A549 (cell line): Measurements from ENCODE around the gene PCSK5. TPM values are rescaled to one million over a fixed set of nuclear protein-coding genes. Genes with fewer than 3 reads are reported as not detected.

ENCODE experiments used
- ATAC-seq, 2 experiments: fragments of 200-7000 bp in 1 of 2; fragments of >200 bp in 1 of 2; cut with Nextera tagmentation in 1 of 2; cut with Tn5 transposase in 1 of 2; 3 replicates each; pipeline versions ENCODE4 v1.8.0 to v1.9.1; 2018 to 2020; ENCODE audit warnings: mild to moderate bottlenecking in 1 of 2, moderate library complexity in 1 of 2
- CTCF ChIA-PET: fragments of 300-600 bp; sonication (Branson Sonifier 250); formaldehyde crosslinking; extraction: SDS; loops from one replicate; lab custom pipeline; 2021; ENCODE audit warnings: antibody characterized with exemption, inconsistent platforms; lab: Yijun Ruan, JAX
- POLR2A ChIA-PET: fragments of 350-600 bp; formaldehyde crosslinking; extraction: SDS; loops from one replicate; lab custom pipeline; 2021; ENCODE audit warnings: antibody characterized with exemption, inconsistent platforms; lab: Yijun Ruan, JAX
- DNase-seq, 2 experiments: peaks; one replicate each; pipeline versions ENCODE4 v3.0.0 to v3.0.0-alpha.2; 2011 to 2016; ENCODE audit warnings: low read depth in 1 of 2, low spot score in 1 of 2
- FAIRE-seq: peaks from 2 replicates; lab custom pipeline; 2011; peaks lifted over from hg19 to GRCh38; lab: Jason Lieb, UNC
- H3K27ac ChIP-seq, 2 experiments: fragments of >200 bp; sonication (Bioruptor Twin); formaldehyde crosslinking; 3 replicates each; pipeline ENCODE4 v1.5.1; 2016 to 2017
- H3K4me1 ChIP-seq: fragments of >200 bp; sonication (Bioruptor Twin); formaldehyde crosslinking; 3 replicates; pipeline ENCODE4 v1.6.1; 2016
- H3K4me2 ChIP-seq: fragments of >200 bp; sonication (Bioruptor Twin); formaldehyde crosslinking; 3 replicates; pipeline ENCODE4 v1.6.1; 2016
- H3K4me3 ChIP-seq: fragments of >200 bp; sonication (Bioruptor Twin); formaldehyde crosslinking; 3 replicates; pipeline ENCODE4 v1.5.1; 2016
- H3K9me3 ChIP-seq: fragments of >200 bp; sonication (Bioruptor Twin); formaldehyde crosslinking; 3 replicates; pipeline ENCODE4 v1.6.1; 2016
- CEBPB ChIP-seq, 2 experiments: fragments of >200 bp in 1 of 2; sonication (Bioruptor Twin) in 1 of 2; formaldehyde crosslinking in 1 of 2; IDR thresholded peaks; 2 replicates each; pipeline ENCODE4 v1.6.1; 2012 to 2016
- FOSB ChIP-seq: fragments of 250-450 bp; sonication (Bioruptor Pico); IDR thresholded peaks from 2 replicates; pipeline ENCODE4 v1.5.0; 2020; ENCODE audit warnings: mild to moderate bottlenecking, moderate library complexity
- GATA3 ChIP-seq: IDR thresholded peaks from 2 replicates; pipeline ENCODE4 v1.6.1; 2012; ENCODE audit warnings: borderline replicate concordance
- HDAC2 ChIP-seq: fragments of 200-600 bp; sonication (generic); IDR thresholded peaks from 2 replicates; pipeline ENCODE4 v1.6.1; 2016
- HOXB5 ChIP-seq: fragments of 250-450 bp; sonication (Bioruptor Pico); IDR thresholded peaks from 2 replicates; pipeline ENCODE4 v1.5.0; 2020; ENCODE audit warnings: mild to moderate bottlenecking, moderate library complexity
- JUN ChIP-seq, 2 experiments: fragments of >200 bp; sonication (Bioruptor Twin); formaldehyde crosslinking; IDR thresholded peaks; 2 replicates in 1 of 2; 3 replicates in 1 of 2; pipeline ENCODE4 v1.6.1; 2016 to 2017
- KDM5A ChIP-seq: fragments of 200-600 bp; sonication (generic); IDR thresholded peaks from 2 replicates; pipeline ENCODE4 v1.6.1; 2016; ENCODE audit warnings: antibody characterized with exemption, mild to moderate bottlenecking
- MAZ ChIP-seq: fragments of 150-350 bp; IDR thresholded peaks from 2 replicates; pipeline ENCODE4 v1.6.1; 2014; ENCODE audit warnings: antibody characterized with exemption, low read depth, low read length, borderline replicate concordance
- POLR2A ChIP-seq: IDR thresholded peaks from 2 replicates; pipeline ENCODE4 v1.6.1; 2012; ENCODE audit warnings: mild to moderate bottlenecking, low read length
- POLR2AphosphoS2 ChIP-seq: conservative IDR thresholded peaks from 2 replicates; pipeline ENCODE4 v1.6.1; 2012; ENCODE audit warnings: low read length, improper control_type of control experiment, inconsistent platforms
- USF2 ChIP-seq: fragments of 450-650 bp; IDR thresholded peaks from 2 replicates; pipeline ENCODE4 v1.6.1; 2014; ENCODE audit warnings: antibody characterized with exemption
- WGBS: methylation state at CpG from one replicate; pipeline ENCODE4 v1.1.6; 2017; ENCODE audit errors: missing lambda C conversion rate; 5-methylcytosine and 5-hydroxymethylcytosine counted together
- polyA minus RNA-seq: library from RNA; depleted of rRNA, polyadenylated mRNA; stranded (reverse); fragments of >200 nt; gene quantifications from 2 replicates; pipeline ENCODE4 v1.2.3, GENCODE V29; 2011; rRNA and poly(A)+ RNA removed
- polyA plus RNA-seq, 4 experiments: library from polyadenylated mRNA; depleted of rRNA in 3 of 4; stranded (reverse); fragments of >200 nt; fragmentation: RNase III in 1 of 4; extraction: RNeasy Plus Mini Kit Qiagen cat#74134 plus additional on column Dnase treatment in 1 of 4; gene quantifications; 2 replicates in 3 of 4; 3 replicates in 1 of 4; pipeline ENCODE4 v1.2.3, GENCODE V29; 2011 to 2017
- TF ChIP-seq, protein P1 (sequence below): fragments of >200 bp; sonication (Bioruptor Twin); formaldehyde crosslinking; IDR thresholded peaks from 3 replicates; pipeline ENCODE4 v1.5.1; 2016
- TF ChIP-seq, protein P2 (sequence below): IDR thresholded peaks from 2 replicates; pipeline ENCODE4 v1.6.1; 2012
- TF ChIP-seq, protein P3 (sequence below): fragments of >200 bp; sonication (Bioruptor Twin); formaldehyde crosslinking; IDR thresholded peaks from 3 replicates; pipeline ENCODE4 v1.6.1; 2016
- TF ChIP-seq, protein P4 (sequence below): fragments of 200-600 bp; sonication (generic); IDR thresholded peaks from 2 replicates; pipeline ENCODE4 v1.6.1; 2016; ENCODE audit warnings: antibody characterized with exemption, mild to moderate bottlenecking, moderate library complexity
- TF ChIP-seq, protein P5 (sequence below): IDR thresholded peaks from 2 replicates; pipeline ENCODE4 v1.6.1; 2012

The PCSK5 gene
- polyA plus RNA-seq (2011; rRNA removed) (6.7 and 7.0 TPM in 2 replicates), polyA plus RNA-seq (2017; fragmentation: RNase III; extraction: RNeasy Plus Mini Kit Qiagen cat#74134 plus additional on column Dnase treatment) (1.3 to 1.5 TPM (median 1.4 TPM) in 3 replicates), polyA minus RNA-seq (21.3 and 23.3 TPM in 2 replicates)
- 2.9 and 3.7 TPM in 2 replicates for polyA plus RNA-seq (2012; cell fraction: cytosol; rRNA removed)
- 7.3 and 8.8 TPM in 2 replicates for polyA plus RNA-seq (2012; cell fraction: nucleus; rRNA removed)

- TF ChIP-seq HOXB5 (CRISPR knock-in tag) (no peak), POLR2A (peak; percentile 92), MAZ (peak; percentile 70), CEBPB (IDR thresholded peaks at IDR 0.05) (no peak), GATA3 (peak; percentile 17; the same call in 1 of the 2 replicates), JUN (IDR thresholded peaks at IDR 0.05) (peak; percentile 25 to 28; a peak in 1 of 5 replicates), HDAC2 (no peak)
- TF ChIP-seq, protein P1, sequence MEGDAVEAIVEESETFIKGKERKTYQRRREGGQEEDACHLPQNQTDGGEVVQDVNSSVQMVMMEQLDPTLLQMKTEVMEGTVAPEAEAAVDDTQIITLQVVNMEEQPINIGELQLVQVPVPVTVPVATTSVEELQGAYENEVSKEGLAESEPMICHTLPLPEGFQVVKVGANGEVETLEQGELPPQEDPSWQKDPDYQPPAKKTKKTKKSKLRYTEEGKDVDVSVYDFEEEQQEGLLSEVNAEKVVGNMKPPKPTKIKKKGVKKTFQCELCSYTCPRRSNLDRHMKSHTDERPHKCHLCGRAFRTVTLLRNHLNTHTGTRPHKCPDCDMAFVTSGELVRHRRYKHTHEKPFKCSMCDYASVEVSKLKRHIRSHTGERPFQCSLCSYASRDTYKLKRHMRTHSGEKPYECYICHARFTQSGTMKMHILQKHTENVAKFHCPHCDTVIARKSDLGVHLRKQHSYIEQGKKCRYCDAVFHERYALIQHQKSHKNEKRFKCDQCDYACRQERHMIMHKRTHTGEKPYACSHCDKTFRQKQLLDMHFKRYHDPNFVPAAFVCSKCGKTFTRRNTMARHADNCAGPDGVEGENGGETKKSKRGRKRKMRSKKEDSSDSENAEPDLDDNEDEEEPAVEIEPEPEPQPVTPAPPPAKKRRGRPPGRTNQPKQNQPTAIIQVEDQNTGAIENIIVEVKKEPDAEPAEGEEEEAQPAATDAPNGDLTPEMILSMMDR, result peak; percentile 15; the same call in 1 of the 3 replicates
- TF ChIP-seq, protein P2, sequence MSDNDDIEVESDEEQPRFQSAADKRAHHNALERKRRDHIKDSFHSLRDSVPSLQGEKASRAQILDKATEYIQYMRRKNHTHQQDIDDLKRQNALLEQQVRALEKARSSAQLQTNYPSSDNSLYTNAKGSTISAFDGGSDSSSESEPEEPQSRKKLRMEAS, result peak; percentile 47; the same call in 1 of the 2 replicates
- peak; percentile 77 to 90 for DNase-seq
- ATAC-seq, result peak; percentile 88 to 91
- POLR2A ChIA-PET, result interaction anchor here (0.6 to 2.8 kb wide), 7 partner anchors 14 to 809 kb away, joined by 3 to 11 read pairs (median 4); partner anchors contain the start of gene RFK
- under 1% methylated on average over 22 of the region's 83 CpGs for WGBS
- no peak for FAIRE-seq
- Histone ChIP-seq H3K4me2 (peak within 1 kb of the TSS; percentile 77), H3K27ac (peak within 1 kb of the TSS; percentile 61 to 84), H3K4me3 (peak within 1 kb of the TSS; percentile 51), H3K4me1 (peaks cover 21% of the 10 kb centered on the region; the same call in 2 of the 3 replicates), H3K9me3 (no peaks in the 10 kb centered on the region)
- CTCF ChIA-PET, result interaction anchor here (0.5 to 2.3 kb wide), 6 partner anchors 19 to 478 kb away, joined by 3 to 8 read pairs (median 4); no protein-coding TSS in a partner anchor
These were observed at the start of gene PCSK5 for GRCh38 chr9:75890472-75891276. TSS of gene PCSK5 (plus strand) at chr9:75890673. CDS start at chr9:75891182, 509 bp downstream.

DNA sequence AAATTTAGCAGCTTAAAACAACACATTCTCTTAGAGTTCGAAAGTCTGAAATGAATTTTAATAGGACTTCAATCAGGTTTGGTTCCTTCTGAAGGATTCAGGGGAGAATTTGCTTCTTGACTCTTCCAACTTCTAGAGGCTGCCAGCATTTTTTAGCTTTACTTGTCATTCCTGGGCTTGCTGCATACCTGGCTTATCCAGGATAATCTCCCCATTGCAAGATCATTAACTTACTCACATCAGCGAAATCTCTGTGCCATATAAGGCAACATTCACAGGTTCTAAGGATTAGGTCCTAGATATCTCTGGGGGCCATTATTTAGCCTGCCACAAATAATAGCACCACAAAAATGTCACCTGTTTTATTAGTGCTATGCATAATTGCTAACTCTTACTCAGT is 46.2 kb upstream of the PCSK5 start:
- 1% methylated on average over 2 of the region's 2 CpGs for WGBS
- Histone ChIP-seq H3K4me3 (no peak overlapping the region), H3K4me1 (no peaks in the 10 kb centered on the region), H3K9me3 (no peaks in the 10 kb centered on the region), H3K27ac (no peak overlapping the region)
- ATAC-seq (no peak), DNase-seq (no peak), FAIRE-seq (no peak)
- CTCF ChIA-PET, result interaction anchor here (0.6 to 0.8 kb wide), 3 partner anchors 223 to 293 kb away, joined by 3 read pairs; no protein-coding TSS in a partner anchor
- TF ChIP-seq USF2 (no peak), POLR2AphosphoS2 (no peak), KDM5A (no peak), FOSB (CRISPR knock-in tag) (no peak)
- TF ChIP-seq, protein P3, sequence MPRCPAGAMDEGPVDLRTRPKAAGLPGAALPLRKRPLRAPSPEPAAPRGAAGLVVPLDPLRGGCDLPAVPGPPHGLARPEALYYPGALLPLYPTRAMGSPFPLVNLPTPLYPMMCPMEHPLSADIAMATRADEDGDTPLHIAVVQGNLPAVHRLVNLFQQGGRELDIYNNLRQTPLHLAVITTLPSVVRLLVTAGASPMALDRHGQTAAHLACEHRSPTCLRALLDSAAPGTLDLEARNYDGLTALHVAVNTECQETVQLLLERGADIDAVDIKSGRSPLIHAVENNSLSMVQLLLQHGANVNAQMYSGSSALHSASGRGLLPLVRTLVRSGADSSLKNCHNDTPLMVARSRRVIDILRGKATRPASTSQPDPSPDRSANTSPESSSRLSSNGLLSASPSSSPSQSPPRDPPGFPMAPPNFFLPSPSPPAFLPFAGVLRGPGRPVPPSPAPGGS, result no peak
- TF ChIP-seq, protein P4, sequence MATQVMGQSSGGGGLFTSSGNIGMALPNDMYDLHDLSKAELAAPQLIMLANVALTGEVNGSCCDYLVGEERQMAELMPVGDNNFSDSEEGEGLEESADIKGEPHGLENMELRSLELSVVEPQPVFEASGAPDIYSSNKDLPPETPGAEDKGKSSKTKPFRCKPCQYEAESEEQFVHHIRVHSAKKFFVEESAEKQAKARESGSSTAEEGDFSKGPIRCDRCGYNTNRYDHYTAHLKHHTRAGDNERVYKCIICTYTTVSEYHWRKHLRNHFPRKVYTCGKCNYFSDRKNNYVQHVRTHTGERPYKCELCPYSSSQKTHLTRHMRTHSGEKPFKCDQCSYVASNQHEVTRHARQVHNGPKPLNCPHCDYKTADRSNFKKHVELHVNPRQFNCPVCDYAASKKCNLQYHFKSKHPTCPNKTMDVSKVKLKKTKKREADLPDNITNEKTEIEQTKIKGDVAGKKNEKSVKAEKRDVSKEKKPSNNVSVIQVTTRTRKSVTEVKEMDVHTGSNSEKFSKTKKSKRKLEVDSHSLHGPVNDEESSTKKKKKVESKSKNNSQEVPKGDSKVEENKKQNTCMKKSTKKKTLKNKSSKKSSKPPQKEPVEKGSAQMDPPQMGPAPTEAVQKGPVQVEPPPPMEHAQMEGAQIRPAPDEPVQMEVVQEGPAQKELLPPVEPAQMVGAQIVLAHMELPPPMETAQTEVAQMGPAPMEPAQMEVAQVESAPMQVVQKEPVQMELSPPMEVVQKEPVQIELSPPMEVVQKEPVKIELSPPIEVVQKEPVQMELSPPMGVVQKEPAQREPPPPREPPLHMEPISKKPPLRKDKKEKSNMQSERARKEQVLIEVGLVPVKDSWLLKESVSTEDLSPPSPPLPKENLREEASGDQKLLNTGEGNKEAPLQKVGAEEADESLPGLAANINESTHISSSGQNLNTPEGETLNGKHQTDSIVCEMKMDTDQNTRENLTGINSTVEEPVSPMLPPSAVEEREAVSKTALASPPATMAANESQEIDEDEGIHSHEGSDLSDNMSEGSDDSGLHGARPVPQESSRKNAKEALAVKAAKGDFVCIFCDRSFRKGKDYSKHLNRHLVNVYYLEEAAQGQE, result no peak
- TF ChIP-seq, protein P5, sequence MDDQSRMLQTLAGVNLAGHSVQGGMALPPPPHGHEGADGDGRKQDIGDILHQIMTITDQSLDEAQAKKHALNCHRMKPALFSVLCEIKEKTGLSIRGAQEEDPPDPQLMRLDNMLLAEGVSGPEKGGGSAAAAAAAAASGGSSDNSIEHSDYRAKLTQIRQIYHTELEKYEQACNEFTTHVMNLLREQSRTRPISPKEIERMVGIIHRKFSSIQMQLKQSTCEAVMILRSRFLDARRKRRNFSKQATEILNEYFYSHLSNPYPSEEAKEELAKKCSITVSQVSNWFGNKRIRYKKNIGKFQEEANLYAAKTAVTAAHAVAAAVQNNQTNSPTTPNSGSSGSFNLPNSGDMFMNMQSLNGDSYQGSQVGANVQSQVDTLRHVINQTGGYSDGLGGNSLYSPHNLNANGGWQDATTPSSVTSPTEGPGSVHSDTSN, result no peak
- TF ChIP-seq, all 56 proteins: peak for 0
- no peak overlapping the region for H3K4me2 ChIP-seq
- POLR2A ChIA-PET, result interaction anchor here (0.7 to 0.8 kb wide), 2 partner anchors 36 to 133 kb away, joined by 3 to 4 read pairs; no protein-coding TSS in a partner anchor
